EL (cell line): Measurements from ENCODE around the gene ZNF428.
"Not testable (repeated sequence)": the region's sequence is repeated elsewhere in the genome, so short reads cannot be mapped to it uniquely, and the experiment has no call there.

Experiments
- DNase-seq: peaks from one replicate; pipeline ENCODE4 v3.0.0-alpha.2; 2016

The ZNF428 gene

DNA sequence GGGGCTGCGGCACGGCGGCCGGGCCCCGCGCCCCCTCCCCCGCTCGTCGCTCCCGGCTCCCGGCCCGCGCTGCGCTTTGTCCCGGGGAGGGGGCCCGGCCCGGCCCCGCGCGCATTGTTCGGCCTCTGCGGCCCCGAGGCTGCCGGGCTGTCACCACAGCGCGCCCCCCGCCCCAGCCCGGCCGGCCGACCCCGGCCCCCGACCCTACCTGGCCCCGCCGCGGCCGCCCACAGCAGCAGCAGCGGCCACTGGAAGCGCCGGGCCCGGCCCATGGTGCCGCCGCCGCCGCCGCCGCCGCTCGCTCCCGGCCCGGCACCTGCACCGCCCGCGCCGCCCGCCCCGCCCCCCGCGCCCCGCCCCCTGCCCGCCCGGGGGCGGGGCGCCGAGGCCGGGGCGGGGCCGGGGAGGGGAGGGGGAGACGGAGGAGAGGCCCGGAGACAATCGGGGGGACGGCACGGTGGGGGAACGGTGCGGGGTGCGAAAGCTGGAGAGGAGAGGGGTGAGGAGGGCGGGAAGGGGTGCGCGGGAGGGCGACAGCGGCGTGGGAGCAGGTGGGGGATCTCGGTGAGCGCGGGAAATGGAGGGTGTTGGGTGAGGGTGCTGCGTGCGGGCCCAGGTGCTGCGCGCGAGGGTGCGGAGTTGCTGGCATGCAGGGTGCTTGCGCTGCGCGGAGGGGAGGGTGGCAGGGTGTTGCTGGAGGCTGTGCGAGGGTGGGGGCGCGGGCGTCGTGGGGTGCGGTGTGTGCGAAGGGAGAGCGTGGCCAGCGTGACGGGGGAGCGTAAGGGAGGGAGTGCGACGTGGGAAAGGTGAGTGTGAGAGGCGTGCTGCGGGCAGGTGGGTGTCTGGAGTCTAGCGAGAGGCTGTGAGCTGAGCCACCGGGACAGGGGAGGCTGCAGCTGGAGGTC lies 20.3 kb upstream of the ZNF428 start, which contains the start of gene CADM4:
Gene CADM4 (minus strand): TSS at position 332 of the 905 bp plus-strand sequence. CDS start 60 bp downstream, at position 272.
- DNase-seq: no peak

DNA sequence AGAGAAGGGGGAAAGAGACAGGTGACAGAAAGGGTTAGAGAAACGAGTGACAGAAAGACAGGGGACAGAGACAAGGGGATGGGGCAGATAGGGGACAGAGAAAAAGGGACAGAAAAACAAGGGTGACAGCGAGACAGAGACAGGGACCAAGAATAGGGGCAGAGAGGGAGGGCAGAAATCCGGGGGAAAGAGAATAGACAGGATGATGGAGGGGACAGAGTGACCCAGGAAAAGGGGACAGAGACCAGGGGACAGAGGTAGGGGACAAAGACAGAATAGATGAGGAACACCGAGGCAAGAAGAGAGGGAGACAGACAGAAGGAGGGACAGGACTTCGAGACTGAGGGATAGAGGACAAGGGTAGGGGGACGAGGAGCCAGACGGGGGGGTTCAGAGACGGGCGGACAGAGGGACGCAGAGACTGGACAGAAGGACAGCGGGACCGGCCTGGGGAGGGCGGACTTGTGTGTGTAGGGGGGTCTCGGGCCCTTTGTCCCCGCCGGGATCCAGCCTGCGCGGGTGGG lies 19.6 kb upstream of the ZNF428 start:
- no peak for DNase-seq

DNA sequence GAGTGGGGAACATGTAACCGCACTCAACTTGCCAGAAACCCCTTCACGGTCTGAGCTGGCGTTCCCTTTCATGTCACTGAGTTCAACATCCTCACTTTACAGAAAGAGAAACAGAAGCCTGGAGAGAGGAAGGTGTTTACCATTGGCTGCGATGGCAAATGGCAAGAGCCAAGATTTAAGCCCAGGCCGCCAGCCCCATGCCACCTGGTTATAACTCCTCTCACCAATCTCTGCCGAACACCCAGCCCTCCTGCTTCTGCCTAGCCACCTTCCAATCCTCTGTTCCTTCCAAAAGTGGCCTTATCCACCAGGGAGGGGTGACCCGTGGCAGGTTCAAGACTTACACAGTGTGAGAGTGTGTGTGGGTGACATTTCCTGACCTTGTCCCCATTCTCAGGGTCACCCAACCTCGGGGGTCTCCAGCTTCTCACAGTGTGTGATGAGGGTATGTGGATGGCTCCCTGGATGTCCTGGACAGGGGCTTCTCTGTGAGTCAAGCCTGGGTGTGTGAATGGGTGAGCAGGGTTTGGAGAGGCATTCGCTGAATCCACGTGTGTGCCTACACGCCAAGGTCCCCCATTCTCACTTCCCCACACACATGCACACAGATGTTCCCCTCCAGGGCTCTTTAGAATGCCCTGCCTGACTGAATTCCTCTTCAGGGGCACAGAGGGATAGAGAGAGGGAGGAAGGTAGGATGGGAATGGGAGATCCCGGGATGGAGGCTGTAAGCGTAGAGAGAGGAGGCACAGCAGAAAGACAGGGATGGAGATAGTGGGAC lies 19.0 kb upstream of the ZNF428 start:
- no peak for DNase-seq

DNA sequence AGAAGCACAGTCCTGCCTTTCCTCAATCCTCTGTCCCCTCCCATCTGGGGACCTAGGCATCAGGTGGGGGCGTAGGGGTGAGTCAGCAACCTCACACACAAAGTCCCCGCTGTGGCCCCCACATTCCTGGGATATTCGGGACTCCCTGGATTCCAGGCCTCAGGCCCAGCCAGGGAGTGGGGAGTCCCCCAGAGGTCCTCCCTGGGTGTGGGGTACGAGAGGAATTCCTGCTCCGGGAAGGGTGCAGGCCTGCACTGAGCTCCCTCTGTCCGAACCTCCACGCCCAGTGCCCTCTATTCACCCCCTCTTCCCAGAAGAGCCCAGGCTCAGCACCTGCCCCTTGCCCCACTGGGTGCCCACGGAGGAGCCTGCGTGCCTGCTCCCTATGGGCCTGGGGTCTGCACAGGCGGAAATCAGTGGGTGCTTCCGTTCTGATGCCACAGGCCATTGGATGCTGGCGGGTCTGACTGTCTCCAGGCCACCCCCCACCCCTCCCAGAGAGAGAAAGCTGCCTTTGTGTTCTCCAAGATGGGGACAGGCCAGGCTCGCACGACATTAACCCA lies 16.8 kb upstream of the ZNF428 start:
- peak; percentile 66 for DNase-seq

DNA sequence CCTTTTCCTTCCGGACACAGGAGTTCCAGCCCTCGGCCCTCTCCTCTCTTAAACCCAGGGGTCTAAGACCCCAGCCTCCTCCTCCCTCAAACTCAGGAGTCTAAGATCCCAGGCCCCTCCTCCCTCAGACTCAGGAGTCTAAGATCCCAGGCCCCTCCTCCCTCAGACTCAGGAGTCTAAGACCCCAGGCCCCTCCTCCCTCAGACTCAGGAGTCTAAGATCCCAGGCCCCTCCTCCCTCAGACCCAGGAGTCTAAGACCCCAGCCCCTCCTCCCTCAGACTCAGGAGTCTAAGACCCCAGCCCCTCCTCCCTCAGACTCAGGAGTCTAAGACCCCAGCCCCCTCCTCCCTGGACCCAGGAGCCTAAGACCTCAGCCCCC lies 16.1 kb upstream of the ZNF428 start:
- not testable (repeated sequence) for DNase-seq

DNA sequence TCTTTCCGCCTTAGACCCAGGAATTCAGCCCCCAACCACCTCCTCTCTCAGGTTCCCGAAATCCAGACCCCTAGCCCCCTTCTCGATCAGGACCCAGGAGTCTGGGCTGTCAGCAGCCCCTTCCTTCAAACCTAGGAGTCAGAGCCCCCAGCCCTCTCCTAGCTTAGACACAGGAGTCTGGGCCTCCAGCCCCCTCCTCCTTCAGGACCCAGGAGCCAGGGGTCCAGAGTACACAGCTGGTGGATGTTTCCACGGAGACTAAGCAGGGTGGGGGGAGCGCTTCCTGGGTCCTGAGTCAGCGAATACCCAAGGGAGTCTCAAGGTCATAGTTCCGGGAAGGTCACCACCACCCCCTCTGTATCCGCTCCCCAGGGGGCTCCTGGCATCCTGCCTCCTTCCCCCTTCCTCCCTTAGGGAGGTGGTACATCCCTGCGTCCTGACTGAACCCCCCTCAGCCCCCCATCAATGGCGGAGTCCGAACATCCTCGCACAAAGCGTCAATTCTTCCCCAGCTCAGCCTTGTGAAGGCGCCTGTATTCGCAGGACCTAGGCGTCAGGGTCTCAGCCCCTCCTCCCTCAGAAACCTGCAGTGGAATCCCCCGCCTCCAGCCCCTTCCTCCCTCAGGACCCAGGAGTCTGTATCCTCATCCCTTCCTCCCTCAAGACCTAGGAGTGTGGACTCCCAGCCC lies 15.6 kb upstream of the ZNF428 start:
- DNase-seq: peak; percentile 30

DNA sequence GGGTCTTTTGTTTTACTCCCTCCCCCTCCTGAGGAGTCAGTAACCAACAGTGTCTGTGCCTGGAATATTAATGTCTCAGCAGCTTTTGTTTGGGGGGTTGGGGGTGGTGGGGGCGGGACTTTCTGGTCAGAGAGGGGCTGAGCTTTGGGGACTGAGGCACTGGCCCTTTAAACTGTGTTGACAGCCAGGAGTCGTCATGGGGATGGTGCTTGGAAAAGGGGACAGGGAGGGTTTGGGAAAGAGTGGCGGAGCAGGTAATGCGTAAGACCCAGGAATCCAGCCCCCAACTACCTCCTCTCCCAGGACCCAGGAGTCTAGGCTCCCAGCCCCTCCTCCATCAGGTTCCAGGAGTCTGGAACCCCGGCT lies 15.1 kb upstream of the ZNF428 start:
- DNase-seq: no peak

DNA sequence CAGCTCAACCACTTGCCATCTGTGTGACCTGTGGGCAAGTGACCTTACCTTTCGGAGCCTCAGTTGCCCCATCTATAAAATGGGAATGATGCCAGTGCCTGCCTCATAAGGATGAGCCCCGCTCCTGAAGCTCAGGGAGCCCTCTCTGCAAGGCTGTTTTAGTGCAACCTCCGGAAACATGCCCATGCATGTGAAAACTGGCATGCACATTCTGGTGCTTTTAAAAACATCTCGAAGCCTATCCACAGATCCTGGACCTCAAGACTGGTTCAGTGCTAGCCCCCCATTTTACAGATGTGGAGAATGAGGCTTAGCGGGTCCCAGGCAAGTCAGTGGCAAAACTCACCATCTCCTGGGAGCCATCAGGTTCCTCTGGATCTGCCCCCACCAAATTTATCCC lies 14.6 kb upstream of the ZNF428 start:
- no peak for DNase-seq

DNA sequence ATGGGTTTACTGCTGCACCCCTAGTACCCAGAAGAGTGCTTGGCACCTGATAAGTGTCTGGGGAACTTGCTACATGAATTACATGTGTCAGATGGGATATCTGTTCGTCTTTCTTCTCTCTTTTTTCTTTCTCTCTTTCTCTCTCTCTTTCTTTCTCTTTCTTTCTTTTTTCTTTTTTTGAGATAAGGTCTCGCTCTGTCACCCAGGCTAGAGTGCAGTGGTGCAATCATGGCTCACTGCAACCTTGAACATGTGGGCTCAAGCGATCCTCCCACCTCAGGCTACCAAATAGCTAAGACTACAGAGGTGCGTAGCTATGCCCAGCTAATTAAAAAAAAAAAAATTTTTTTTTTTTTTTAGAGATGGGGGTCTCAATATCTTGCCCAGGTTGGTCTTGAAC lies 14.1 kb upstream of the ZNF428 start:
- no peak for DNase-seq

DNA sequence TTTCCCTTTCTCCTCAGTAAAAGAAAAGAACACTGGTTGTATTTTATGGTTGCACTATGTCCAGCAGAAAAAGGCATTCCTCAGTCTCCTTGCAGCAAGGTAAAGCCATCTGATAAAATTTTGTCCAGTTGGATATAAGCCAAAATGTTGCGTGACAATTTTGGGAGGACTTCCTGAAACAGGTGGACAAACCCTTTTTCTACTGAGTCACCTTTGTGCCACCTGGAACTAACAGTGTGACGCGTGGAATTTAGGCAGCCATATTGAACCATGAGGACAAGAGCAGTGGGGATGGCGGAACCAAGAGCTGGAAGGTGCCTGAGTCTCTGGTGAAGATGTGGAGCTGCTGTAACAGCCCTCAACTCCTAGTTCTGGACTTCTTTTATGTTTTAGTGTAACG lies 12.1 kb upstream of the ZNF428 start:
- no peak for DNase-seq

DNA sequence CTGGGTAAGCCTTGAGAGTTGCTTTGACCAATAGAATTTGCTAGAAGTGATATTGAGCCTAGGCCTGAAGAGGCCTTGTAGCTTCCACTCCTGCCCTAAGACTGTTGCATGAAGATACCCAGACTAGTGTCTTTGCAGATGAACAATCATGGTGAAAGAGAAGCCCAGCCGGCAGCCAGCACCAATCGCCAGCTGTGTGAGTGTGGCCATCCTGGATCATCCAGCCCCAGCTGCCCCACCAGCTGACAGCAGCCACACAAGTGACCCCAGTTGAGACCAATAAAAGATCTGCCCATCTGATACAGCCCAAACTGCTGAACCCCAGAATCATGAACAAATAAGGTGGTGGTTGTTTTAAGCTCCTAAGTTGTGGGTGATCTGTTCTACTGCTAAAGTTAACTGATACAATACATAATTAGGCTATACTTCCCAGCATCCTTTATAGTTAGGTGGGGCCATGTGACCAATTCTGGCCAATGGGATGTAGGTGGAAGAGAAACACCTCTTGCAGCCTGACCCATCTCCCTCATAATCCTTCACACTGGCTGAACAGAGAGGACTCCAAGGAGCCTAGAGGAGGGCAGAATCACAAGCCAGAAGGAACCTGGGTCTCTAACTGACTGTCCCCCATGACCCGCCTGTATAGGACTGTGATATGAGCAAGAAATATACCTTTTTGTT lies 9.4 kb upstream of the ZNF428 start:
- no peak for DNase-seq

DNA sequence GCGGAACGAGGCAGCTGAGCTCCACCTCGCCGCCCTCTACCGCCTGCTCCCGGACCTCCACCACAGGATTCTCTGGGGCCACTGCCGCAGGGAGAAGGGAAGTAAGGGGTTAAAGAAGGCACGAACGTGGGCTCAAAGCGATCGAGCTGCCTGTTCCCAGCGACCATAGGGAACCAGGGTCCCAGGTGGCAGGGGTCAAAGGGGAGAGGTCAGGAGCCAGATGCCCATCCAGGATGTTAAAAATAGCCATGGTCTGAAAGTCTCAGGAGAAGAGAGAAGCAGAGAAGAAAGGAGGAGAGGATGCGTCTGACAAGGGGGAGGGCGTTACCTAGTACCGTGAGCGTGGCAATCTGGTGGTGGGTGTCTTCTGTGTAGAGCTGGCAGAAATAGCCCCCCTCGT lies 7.4 kb upstream of the ZNF428 start:
- no peak for DNase-seq

DNA sequence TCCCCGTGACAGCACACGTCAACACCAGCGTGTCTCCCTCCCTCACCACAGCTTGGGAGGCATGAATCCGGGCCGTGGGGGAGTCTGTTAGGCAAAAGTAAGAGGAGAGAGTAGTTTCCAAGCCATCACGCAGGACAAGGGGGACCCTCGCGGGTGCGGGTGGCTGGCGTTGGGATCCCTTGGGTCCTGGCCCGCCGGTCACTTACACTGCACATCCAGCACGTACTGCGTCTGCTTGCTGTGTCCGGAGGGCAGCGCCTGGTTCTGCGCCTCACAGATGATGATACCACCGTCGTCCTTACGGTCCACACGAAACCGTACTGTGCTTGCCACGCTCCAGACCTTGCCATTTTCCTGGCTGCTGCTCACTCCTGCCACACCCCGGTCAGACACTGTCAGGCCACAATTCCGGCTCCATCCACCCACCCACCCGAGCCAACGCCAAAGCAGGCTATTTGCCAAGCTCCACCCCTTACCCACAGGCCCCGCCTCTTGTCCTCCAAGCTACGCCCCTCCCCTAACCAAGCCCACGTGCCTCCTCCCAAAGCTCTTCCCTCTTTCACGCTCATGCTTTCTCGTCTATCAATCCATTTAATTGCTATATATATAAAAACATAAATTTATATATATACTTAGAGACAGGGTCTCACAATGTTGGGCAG lies 6.6 kb upstream of the ZNF428 start:
- no peak for DNase-seq

DNA sequence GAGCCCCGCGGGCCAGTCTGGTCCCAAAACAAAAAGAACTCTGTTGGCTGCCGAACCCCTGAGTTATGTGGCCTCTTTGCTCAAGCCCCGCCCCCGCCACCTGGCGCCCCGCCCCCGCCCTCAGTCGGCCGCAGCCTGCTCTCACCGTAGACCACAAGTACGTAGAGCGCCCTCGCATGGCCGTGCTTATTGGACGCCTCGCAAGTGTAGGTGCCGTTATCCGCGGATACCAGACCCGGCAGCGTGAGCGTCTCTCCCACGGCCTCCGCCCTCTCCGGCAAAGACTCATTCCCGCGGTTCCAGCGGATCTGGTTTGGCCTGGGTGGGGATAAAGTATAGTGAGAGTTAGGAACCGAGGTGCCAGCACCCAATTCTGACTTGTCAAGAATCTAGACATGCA lies 5.5 kb upstream of the ZNF428 start:
- no peak for DNase-seq

DNA sequence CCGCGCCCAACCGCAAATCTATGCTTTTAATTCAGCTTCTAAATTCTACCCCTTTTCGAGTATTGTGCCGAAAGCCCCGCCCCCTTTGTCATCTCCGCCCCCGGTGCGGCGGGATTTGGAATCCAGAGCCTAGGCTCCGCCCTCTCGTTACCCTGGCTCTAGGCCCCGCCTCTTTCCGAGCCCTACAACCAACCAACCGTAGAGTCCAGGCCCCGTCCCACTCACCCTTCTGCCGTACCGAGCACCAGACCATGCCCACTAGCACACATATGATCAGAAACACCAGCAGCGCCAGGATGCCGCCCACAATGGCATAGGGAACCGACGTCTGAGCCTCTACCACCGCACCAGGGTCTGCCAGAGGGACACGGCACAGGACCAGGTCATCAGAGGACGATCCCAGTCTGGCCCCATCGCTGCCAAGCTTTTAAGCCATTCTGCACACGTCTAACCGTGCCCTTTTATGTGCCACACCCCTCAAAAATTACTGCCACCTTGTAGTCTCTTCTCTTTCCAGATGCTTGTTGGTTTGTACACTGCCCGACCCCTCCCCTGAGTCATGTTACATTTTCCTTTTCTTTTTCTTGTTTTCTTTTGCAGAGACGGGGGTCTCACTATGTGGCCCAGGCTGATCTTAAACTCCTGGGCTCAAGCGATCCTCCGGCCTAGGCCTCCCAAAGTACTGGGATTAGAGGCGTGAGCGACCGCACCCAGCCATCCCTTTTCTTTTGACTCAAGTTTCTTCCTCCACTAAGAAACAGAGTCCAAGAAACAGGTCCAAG lies 4.7 kb upstream of the ZNF428 start:
- DNase-seq: no peak

DNA sequence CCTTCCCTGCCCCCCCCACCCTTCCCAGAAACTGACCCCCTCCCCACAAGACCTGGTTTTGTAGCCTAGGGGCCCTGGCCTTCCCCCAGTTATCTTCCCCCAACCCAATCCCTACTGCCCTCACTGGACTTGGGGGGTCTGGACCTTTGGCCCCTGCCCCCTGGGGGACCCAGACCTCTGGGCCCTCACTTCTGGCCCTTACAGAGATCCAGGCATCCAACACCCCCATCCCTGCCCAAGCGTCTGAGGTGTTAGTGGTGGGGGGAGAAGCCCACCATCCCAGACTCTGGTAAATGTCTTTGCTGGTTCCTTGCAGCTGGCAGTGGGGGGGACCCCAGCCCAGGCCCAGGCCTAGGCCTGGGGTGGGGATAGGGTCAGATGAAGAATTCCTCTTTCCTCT lies 3.5 kb upstream of the ZNF428 start:
- DNase-seq: no peak

DNA sequence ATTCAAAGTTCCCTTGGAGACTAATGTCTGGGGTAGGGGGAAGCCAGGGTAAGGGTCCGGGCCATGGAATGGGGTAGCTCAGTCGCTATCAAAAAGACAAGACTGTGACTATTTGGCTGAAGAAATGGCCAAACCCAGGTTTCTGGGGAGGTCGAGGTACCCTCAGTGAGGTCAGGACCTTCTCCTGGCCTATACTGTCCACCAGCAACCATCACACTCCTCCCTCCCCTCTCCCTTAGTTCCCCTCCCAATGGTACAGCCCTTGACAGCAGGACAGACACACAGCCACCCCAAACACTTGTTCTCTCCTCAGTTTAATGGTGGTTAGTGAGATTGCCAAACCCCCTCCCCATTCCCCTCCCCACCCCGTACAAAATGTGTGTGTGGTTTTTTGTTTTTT lies 2.6 kb upstream of the ZNF428 start:
- DNase-seq: no peak

DNA sequence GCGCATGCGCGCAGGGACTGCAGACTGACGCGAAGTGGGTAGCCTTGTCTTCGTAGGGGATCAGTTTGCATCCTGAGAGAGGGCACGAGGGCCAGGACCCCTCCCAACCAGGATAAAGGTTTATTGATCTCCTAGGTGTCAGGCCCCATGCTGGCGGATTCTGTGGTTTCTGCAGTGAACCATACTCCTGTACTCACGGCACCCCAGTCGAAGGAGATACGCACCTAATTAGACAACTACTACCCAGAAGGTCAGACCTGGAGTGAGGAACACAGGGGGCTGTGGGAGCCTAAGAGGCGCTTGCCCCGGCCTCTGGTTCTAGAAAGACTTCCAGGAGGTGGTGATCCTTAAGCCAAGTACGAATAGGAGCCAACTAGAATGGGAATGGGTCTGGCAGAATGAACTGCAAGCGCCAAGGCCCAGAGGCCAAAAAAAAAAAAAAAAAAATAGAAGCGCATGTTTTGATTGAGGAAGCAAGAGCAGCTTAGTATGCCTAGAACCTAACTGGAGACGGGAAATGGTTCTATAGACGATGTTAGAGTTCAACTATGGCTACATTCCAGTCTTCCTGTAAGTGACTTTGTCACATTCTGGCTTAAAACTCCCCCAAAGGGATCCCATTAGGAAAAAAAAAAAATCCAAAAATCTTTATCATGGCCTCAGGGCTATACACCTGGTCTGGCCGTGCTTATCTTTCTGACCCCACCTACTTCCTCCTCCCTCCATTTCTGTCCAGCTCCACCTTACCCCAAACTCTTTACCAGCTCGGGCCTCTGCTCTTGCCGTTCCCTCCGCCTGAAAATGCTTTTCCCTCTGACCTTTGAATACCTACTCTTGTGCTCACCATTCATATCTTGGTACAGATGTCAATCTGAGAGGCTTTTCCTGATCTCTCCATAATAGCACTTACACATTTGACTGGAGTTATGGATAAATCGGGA lies 902 bp upstream of the ZNF428 start:
- DNase-seq: no peak

DNA sequence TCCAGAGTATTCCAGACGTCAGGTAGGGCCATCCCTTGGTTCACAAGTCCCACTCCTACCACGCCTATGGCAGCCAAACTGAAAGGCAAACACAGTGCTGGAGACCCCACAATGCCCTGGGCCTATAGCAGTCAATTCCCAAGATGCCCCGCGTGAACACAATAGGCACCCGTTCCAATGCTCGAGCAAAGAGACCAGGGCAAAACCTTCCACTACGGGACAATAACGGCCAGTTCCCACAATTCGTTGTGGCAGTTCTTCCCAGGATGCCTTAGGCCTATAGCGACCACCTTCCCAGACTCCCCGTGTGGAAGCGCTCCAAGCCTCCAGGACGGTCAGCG lies 538 bp downstream of the ZNF428 start:
- DNase-seq: no peak

DNA sequence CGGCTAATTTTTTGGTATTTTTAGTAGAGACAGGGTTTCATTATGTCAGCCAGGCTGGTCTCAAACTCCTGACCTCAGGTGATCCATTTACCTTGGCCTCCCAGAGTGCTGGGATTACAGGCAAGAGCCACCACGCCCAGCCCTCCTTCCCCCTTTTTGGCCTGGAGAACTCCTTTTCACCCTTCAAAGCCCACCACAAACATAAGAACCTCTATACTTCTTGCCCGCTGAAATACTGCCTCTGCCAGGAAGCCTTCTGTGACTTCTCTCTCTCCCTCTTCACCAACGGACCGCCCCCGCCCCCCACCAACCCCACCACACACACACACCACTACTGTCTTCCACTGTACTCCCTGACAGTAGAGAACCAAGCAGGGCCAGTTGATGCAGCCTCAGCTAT lies 2.5 kb downstream of the ZNF428 start:
- no peak for DNase-seq
